ENCODE measurements around the gene DHRS7B.
"Not testable (repeated sequence)": the region's sequence is repeated elsewhere in the genome, so short reads cannot be mapped to it uniquely, and the experiment has no call there.

Gene DHRS7B

GRCh38 chr17:21212826-21213637 is 86.3 kb downstream of the DHRS7B start:
- Mint-ChIP-seq H3K36me3 (ENCODE audit: low read depth) (peaks cover 25% of the 10 kb centered on the region), H3K9me3 (no peaks in the 10 kb centered on the region), H3K27me3 (no peaks in the 10 kb centered on the region), H3K27ac (peak overlapping the region; percentile 92), H3K4me1 (ENCODE audit: low read depth) (peaks cover 69% of the 10 kb centered on the region), H3K4me3 (peak overlapping the region; percentile 97)

GRCh38 chr17:21213638-21214014 is 86.9 kb downstream of the DHRS7B start:
- Mint-ChIP-seq H3K4me3 (peak overlapping the region; percentile 97), H3K9me3 (no peaks in the 10 kb centered on the region), H3K4me1 (ENCODE audit: low read depth) (peaks cover 71% of the 10 kb centered on the region), H3K27me3 (no peaks in the 10 kb centered on the region), H3K36me3 (ENCODE audit: low read depth) (peaks cover 24% of the 10 kb centered on the region), H3K27ac (peak overlapping the region; percentile 92)

GRCh38 chr17:21214015-21214776 is 87.4 kb downstream of the DHRS7B start, which contains the start of gene TMEM11:
Gene TMEM11 (minus strand): TSS chr17:21214161. CDS start chr17:21214152, 9 bp downstream.
- H3K4me3 Mint-ChIP-seq = peak within 1 kb of the TSS; percentile 97
- no peaks in the 10 kb centered on the region for H3K27me3 Mint-ChIP-seq
- H3K9me3 Mint-ChIP-seq = no peaks in the 10 kb centered on the region
- H3K36me3 Mint-ChIP-seq (ENCODE audit: low read depth) = peaks cover 25% of the 10 kb centered on the region
- H3K27ac Mint-ChIP-seq = peak within 1 kb of the TSS; percentile 92
- peaks cover 71% of the 10 kb centered on the region for H3K4me1 Mint-ChIP-seq (ENCODE audit: low read depth)

- Mint-ChIP-seq H3K27ac (peak overlapping the region; percentile 70), H3K36me3 (ENCODE audit: low read depth) (peaks cover 23% of the 10 kb centered on the region), H3K9me3 (no peaks in the 10 kb centered on the region), H3K4me3 (peak overlapping the region; percentile 97), H3K4me1 (ENCODE audit: low read depth) (peaks cover 71% of the 10 kb centered on the region), H3K27me3 (no peaks in the 10 kb centered on the region)
Measured at GRCh38 chr17:21214777-21215541, 88.2 kb downstream of the DHRS7B start.

- H3K4me3 Mint-ChIP-seq = peak overlapping the region; percentile 97
- no peaks in the 10 kb centered on the region for H3K9me3 Mint-ChIP-seq
- no peaks in the 10 kb centered on the region for H3K27me3 Mint-ChIP-seq
- no peak overlapping the region for H3K27ac Mint-ChIP-seq
- H3K36me3 Mint-ChIP-seq (ENCODE audit: low read depth) = peaks cover 22% of the 10 kb centered on the region
- H3K4me1 Mint-ChIP-seq (ENCODE audit: low read depth) = peaks cover 61% of the 10 kb centered on the region
Measured at GRCh38 chr17:21215935-21216334, 89.2 kb downstream of the DHRS7B start.

GRCh38 chr17:21217346-21217745 is 90.6 kb downstream of the DHRS7B start:
- Mint-ChIP-seq H3K36me3 (ENCODE audit: low read depth) (peaks cover 36% of the 10 kb centered on the region), H3K4me1 (ENCODE audit: low read depth) (peaks cover 47% of the 10 kb centered on the region), H3K9me3 (no peaks in the 10 kb centered on the region), H3K27me3 (no peaks in the 10 kb centered on the region), H3K4me3 (no peak overlapping the region), H3K27ac (peak overlapping the region; percentile 32)

GRCh38 chr17:21218101-21218500 is 91.3 kb downstream of the DHRS7B start:
- peaks cover 41% of the 10 kb centered on the region for H3K36me3 Mint-ChIP-seq (ENCODE audit: low read depth)
- no peaks in the 10 kb centered on the region for H3K9me3 Mint-ChIP-seq
- H3K4me3 Mint-ChIP-seq = no peak overlapping the region
- H3K4me1 Mint-ChIP-seq (ENCODE audit: low read depth) = peaks cover 40% of the 10 kb centered on the region
- no peaks in the 10 kb centered on the region for H3K27me3 Mint-ChIP-seq
- no peak overlapping the region for H3K27ac Mint-ChIP-seq

GRCh38 chr17:21218831-21219380 is 92.1 kb downstream of the DHRS7B start:
- H3K4me3 Mint-ChIP-seq = no peak overlapping the region
- H3K27ac Mint-ChIP-seq = no peak overlapping the region
- no peaks in the 10 kb centered on the region for H3K9me3 Mint-ChIP-seq
- peaks cover 35% of the 10 kb centered on the region for H3K4me1 Mint-ChIP-seq (ENCODE audit: low read depth)
- H3K27me3 Mint-ChIP-seq = no peaks in the 10 kb centered on the region
- peaks cover 41% of the 10 kb centered on the region for H3K36me3 Mint-ChIP-seq (ENCODE audit: low read depth)

GRCh38 chr17:21223086-21223485 is 96.3 kb downstream of the DHRS7B start:
- Mint-ChIP-seq H3K4me1 (ENCODE audit: low read depth) (peaks cover 2% of the 10 kb centered on the region), H3K9me3 (no peaks in the 10 kb centered on the region)

GRCh38 chr17:21227277-21227676 is 100.5 kb downstream of the DHRS7B start:
- H3K9me3 Mint-ChIP-seq; H3K27me3 Mint-ChIP-seq; H3K4me1 Mint-ChIP-seq (ENCODE audit: low read depth); H3K36me3 Mint-ChIP-seq (ENCODE audit: low read depth); H3K27ac Mint-ChIP-seq; H3K4me3 Mint-ChIP-seq: not testable (repeated sequence)

More at GRCh38 chr17:21223086-21223485, 96.3 kb downstream of the DHRS7B start:
- no peak overlapping the region for H3K4me3 Mint-ChIP-seq
- H3K27me3 Mint-ChIP-seq = no peaks in the 10 kb centered on the region
- H3K27ac Mint-ChIP-seq = no peak overlapping the region
- H3K36me3 Mint-ChIP-seq (ENCODE audit: low read depth) = peaks cover 27% of the 10 kb centered on the region

GRCh38 chr17:21228111-21228510 is 101.3 kb downstream of the DHRS7B start:
- Mint-ChIP-seq H3K27me3 (no peaks in the 10 kb centered on the region), H3K4me3 (no peak overlapping the region), H3K27ac (no peak overlapping the region), H3K9me3 (peaks cover 7% of the 10 kb centered on the region), H3K36me3 (ENCODE audit: low read depth) (peaks cover 6% of the 10 kb centered on the region), H3K4me1 (ENCODE audit: low read depth) (no peaks in the 10 kb centered on the region)

- Mint-ChIP-seq H3K27ac (no peak overlapping the region), H3K27me3 (no peaks in the 10 kb centered on the region), H3K4me3 (no peak overlapping the region), H3K36me3 (ENCODE audit: low read depth) (peaks cover 5% of the 10 kb centered on the region), H3K4me1 (ENCODE audit: low read depth) (no peaks in the 10 kb centered on the region), H3K9me3 (peaks cover 7% of the 10 kb centered on the region)
Measured at GRCh38 chr17:21228845-21229244, 102.1 kb downstream of the DHRS7B start.

- no peak overlapping the region for H3K27ac Mint-ChIP-seq
- H3K36me3 Mint-ChIP-seq (ENCODE audit: low read depth) = peaks cover 9% of the 10 kb centered on the region
- H3K4me3 Mint-ChIP-seq = no peak overlapping the region
- H3K9me3 Mint-ChIP-seq = peaks cover 7% of the 10 kb centered on the region
- no peaks in the 10 kb centered on the region for H3K4me1 Mint-ChIP-seq (ENCODE audit: low read depth)
- H3K27me3 Mint-ChIP-seq = no peaks in the 10 kb centered on the region
Measured at GRCh38 chr17:21231533-21231932, 104.8 kb downstream of the DHRS7B start.

GRCh38 chr17:21232033-21232749 is 105.4 kb downstream of the DHRS7B start:
- no peaks in the 10 kb centered on the region for H3K4me1 Mint-ChIP-seq (ENCODE audit: low read depth)
- no peak overlapping the region for H3K27ac Mint-ChIP-seq
- no peaks in the 10 kb centered on the region for H3K27me3 Mint-ChIP-seq
- no peak overlapping the region for H3K4me3 Mint-ChIP-seq
- H3K9me3 Mint-ChIP-seq = peaks cover 7% of the 10 kb centered on the region
- H3K36me3 Mint-ChIP-seq (ENCODE audit: low read depth) = peaks cover 9% of the 10 kb centered on the region
